Skeletal muscle satellite cell (primary cell): ENCODE results near the gene CTSC.

Source experiments
- H3K27me3 ChIP-seq: 2 replicates; pipeline ENCODE4 v1.7.0; 2013; ENCODE audit warnings: low read length; ENCODE audit not compliant: control insufficient read depth, insufficient read depth
- H3K36me3 ChIP-seq: 2 replicates; pipeline ENCODE4 v1.7.0; 2013; ENCODE audit warnings: mild to moderate bottlenecking, control low read depth, low read length; ENCODE audit not compliant: insufficient read depth
- H3K4me1 ChIP-seq: 2 replicates; pipeline ENCODE4 v1.7.0; 2013; ENCODE audit warnings: low read length; ENCODE audit not compliant: control insufficient read depth, insufficient read depth
- H3K4me2 ChIP-seq: 2 replicates; pipeline ENCODE4 v1.7.0; 2013; ENCODE audit warnings: mild to moderate bottlenecking, low read length
- H3K4me3 ChIP-seq: 2 replicates; pipeline ENCODE4 v1.7.0; 2013; ENCODE audit warnings: low read length
- H3K9ac ChIP-seq: 2 replicates; pipeline ENCODE4 v1.7.0; 2013; ENCODE audit warnings: mild to moderate bottlenecking, low read depth, low read length, moderate library complexity
- H3K9me3 ChIP-seq: replicated peaks from 2 replicates; pipeline ENCODE4 v1.7.0; 2013; ENCODE audit warnings: mild to moderate bottlenecking, control low read depth, low read length

Gene CTSC

DNA sequence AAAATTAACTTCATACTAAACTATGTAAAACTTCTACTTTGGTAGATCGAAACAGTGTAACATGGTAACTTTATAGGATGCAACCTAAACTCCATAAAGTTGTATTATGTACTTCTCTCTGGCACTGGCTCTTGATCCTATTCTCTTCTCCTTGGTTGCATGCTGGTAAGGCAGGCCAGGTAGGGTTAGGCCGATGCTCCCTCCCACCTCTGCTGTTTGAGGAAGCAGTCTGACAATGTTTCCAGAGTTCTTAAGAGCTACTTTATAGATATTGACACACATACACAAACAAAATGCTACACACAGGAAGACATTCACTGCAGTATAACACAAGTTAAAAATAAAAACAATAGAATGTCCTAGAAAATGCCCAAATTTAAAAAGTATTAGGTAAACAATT, 22.5 kb downstream of the CTSC start:
- H3K9me3 ChIP-seq: no peaks in the 10 kb centered on the region
- no peak overlapping the region for H3K4me3 ChIP-seq
- no peak overlapping the region for H3K9ac ChIP-seq
- no peaks in the 10 kb centered on the region for H3K36me3 ChIP-seq
- no peak overlapping the region for H3K4me2 ChIP-seq
- H3K4me1 ChIP-seq: peaks cover 37% of the 10 kb centered on the region
- no peaks in the 10 kb centered on the region for H3K27me3 ChIP-seq

DNA sequence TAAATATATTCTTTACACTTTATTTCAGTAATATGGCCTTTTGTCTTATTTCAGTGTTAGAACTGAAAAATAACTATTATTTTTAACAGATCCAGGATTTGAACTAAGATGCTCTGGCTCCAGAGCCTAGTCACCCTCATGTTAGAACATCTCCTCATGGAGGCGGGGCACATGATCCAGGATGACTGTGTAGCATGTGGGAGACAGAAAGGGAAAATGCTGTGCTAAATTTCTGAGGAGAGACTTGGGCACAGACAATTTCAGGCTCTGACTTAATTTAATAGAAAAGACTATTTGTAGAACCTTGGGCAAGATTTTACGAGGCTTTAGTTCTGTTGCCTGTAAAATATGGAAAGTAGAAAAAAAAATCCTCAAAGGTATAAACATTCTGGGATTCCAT, 24.1 kb downstream of the CTSC start:
- Histone ChIP-seq H3K4me2 (no peak overlapping the region), H3K4me3 (no peak overlapping the region), H3K27me3 (no peaks in the 10 kb centered on the region), H3K36me3 (no peaks in the 10 kb centered on the region), H3K9ac (no peak overlapping the region), H3K4me1 (peaks cover 38% of the 10 kb centered on the region), H3K9me3 (no peaks in the 10 kb centered on the region)

DNA sequence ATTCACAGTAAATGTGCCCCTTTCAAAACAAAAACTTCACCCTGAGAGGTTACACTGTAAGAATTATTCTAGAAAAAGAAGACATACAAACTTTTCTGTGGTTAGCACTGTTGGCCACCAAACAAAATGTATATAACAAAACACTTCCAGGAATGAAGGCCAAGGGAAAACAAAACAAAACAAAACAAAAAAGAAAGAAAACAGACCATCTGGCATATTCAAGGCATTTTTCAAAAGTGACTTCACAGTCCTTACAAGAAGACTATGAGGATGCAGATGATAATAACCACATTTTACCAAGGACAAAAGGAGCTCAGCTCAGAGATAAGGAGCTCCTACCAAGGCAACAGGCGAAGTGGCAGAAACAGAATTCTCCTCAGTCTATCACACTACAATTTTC, 24.9 kb downstream of the CTSC start:
- H3K9me3 ChIP-seq: no peaks in the 10 kb centered on the region
- H3K9ac ChIP-seq: no peak overlapping the region
- peaks cover 38% of the 10 kb centered on the region for H3K4me1 ChIP-seq
- H3K36me3 ChIP-seq: no peaks in the 10 kb centered on the region
- no peak overlapping the region for H3K4me2 ChIP-seq
- H3K27me3 ChIP-seq: no peaks in the 10 kb centered on the region
- H3K4me3 ChIP-seq: no peak overlapping the region

DNA sequence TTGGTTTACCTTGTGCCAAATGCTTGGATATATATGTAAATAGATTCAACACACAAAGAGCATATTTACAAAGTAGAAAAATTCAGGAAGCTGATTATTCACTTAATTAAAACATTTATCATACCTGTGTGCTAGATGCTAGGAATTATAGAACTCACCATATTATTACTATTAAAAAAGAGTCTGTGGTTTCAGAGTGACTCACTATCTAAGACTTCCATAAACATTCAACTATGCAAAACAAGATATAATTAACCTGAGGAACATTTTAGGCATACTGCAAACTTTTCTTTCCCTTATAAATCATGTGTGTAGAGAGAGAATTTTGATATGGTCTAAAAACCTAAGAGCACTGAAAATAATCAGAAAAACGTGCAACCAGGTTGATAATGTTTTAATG, 27.3 kb downstream of the CTSC start:
- Histone ChIP-seq H3K4me2 (no peak overlapping the region), H3K36me3 (peaks cover 2% of the 10 kb centered on the region), H3K4me3 (no peak overlapping the region), H3K9ac (no peak overlapping the region), H3K9me3 (no peaks in the 10 kb centered on the region), H3K4me1 (peaks cover 38% of the 10 kb centered on the region), H3K27me3 (no peaks in the 10 kb centered on the region)

DNA sequence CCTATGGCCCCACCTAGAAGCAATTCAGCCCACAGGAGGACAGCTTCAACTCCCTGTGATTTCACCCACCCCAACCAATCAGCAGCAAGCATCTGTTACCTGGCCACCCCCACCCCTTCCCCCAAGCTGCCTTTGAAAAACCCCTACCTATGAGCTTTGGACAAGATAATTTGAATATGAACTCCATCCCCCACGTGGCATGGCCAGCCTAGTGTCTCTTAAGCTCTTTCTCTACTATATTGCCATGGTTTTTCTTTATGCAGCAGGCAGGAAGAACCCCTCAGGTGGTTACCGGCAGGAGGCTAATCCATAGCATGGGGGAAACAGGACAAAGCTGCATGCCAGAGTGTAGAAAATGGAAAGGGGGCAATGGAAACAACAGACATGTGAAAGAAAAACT, 29.0 kb downstream of the CTSC start:
- no peaks in the 10 kb centered on the region for H3K27me3 ChIP-seq
- H3K4me1 ChIP-seq: peaks cover 34% of the 10 kb centered on the region
- peaks cover 2% of the 10 kb centered on the region for H3K36me3 ChIP-seq
- no peaks in the 10 kb centered on the region for H3K9me3 ChIP-seq
- H3K9ac ChIP-seq: no peak overlapping the region
- no peak overlapping the region for H3K4me2 ChIP-seq
- H3K4me3 ChIP-seq: no peak overlapping the region

DNA sequence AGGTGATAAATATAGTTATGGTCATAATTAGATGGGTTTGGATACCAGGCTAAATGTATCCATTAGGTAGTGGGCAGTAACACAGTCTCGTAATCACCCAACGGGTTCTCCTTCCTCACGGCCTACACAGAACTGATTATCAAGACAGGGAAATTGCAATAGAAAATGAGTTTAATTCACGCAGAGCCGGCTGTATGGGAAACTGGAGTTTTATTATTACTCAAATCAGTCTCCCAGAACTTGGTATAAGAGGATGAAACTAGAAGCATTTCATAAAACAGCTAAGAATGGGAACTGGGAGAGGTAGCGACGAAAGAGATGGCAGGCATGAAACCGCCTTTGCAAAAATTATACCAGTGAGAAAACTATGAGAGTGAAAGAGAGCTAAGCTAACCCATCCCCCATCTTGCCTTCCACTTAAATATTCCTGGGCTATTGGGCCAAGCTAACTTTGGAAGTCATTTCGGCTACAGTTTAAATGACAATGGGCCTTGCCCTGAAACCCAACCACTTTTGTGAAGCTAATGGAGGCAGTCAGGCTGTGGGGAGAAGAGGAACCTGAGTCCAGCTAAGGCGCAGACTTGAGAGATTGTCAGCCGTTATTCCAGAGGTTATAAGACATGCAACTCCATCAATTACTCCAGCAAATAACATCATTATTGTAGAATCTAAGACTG, 29.6 kb downstream of the CTSC start:
- H3K4me3 ChIP-seq: no peak overlapping the region
- no peak overlapping the region for H3K9ac ChIP-seq
- no peaks in the 10 kb centered on the region for H3K9me3 ChIP-seq
- peaks cover 2% of the 10 kb centered on the region for H3K36me3 ChIP-seq
- H3K4me2 ChIP-seq: no peak overlapping the region
- no peaks in the 10 kb centered on the region for H3K27me3 ChIP-seq
- H3K4me1 ChIP-seq: peaks cover 27% of the 10 kb centered on the region

DNA sequence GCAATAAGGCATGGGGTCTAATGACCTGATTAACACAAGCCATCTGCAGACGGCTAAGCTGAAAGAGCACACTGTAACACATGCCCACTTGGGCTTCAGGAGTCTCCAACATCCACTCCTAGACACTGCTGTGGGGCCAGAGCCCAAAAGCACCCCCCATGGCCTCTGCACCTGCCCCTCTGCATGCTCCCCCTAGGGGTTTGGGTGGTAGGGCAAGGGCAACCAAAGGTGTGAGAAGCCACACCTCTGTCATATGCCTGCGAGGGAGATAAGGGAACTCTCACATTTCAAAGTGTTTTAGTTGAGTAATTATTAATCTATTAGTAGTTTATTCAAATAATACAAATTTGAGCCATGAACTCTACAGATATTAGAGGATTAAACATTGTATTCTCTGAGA, 30.8 kb downstream of the CTSC start:
- no peak overlapping the region for H3K4me2 ChIP-seq
- no peak overlapping the region for H3K9ac ChIP-seq
- H3K9me3 ChIP-seq: no peaks in the 10 kb centered on the region
- no peaks in the 10 kb centered on the region for H3K27me3 ChIP-seq
- H3K36me3 ChIP-seq: peaks cover 2% of the 10 kb centered on the region
- peaks cover 20% of the 10 kb centered on the region for H3K4me1 ChIP-seq
- H3K4me3 ChIP-seq: no peak overlapping the region

DNA sequence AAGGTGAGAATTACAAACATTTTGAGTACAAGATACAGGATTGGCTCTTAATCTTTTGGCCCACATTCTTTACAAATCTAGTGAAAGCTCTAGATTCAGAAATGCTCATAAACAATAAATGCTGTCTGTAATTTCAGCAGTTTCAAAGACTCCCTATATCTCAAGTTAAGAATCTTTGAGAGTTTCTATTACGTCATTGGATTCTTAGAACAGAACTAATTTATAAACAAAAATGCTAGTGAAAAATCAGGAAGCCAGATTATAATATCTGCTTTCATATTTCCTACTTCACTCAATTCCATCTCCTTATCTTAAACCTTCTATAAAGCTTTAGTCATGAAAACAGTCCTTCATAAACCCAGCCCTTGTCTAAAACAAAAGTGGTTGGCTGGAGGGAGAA, 32.1 kb downstream of the CTSC start:
- H3K27me3 ChIP-seq: no peaks in the 10 kb centered on the region
- no peak overlapping the region for H3K4me3 ChIP-seq
- H3K4me2 ChIP-seq: no peak overlapping the region
- H3K9me3 ChIP-seq: no peaks in the 10 kb centered on the region
- H3K4me1 ChIP-seq: peaks cover 8% of the 10 kb centered on the region
- H3K9ac ChIP-seq: no peak overlapping the region
- peaks cover 2% of the 10 kb centered on the region for H3K36me3 ChIP-seq

DNA sequence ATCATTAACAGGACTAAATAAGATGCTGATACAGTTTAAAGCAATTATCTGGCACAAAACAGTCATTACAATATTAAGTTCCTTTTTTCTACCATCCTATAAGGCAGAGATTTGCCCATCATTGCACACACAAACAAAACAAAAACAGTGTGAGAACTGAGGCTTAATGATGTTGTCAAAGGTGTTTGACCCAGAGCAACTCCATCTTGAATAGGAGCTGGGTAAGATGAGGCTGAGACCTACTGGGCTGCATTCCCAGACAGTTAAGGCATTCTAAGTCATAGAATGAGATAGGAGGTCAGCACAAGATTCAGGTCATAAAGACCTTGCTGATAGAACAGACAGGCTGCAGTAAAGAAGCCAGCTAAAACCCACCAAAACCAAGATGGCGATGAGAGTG, 33.2 kb downstream of the CTSC start:
- Histone ChIP-seq H3K9ac (no peak overlapping the region), H3K4me1 (no peaks in the 10 kb centered on the region), H3K36me3 (peaks cover 2% of the 10 kb centered on the region), H3K9me3 (no peaks in the 10 kb centered on the region), H3K27me3 (no peaks in the 10 kb centered on the region), H3K4me2 (no peak overlapping the region), H3K4me3 (no peak overlapping the region)

DNA sequence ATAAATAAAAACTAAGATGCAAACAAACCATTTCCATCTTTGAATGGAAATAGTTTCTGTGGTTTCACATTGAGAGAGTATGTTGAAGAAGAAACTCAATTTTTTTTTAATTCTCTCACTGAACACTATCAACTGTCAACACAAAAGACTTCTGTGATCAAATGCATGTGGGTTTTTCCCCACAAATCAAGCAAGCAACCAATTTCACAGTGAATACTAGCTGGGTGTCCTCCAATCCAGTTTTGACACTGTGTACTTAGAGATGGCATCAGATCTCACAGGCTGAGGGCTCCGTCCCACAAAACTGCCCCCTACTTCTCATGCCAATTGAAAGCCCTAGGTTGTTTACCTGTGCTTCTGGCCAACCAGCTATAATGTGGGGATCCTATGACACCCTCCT, 34.5 kb downstream of the CTSC start:
- Histone ChIP-seq H3K9me3 (no peaks in the 10 kb centered on the region), H3K4me2 (no peak overlapping the region), H3K27me3 (no peaks in the 10 kb centered on the region), H3K9ac (no peak overlapping the region), H3K4me1 (no peaks in the 10 kb centered on the region), H3K4me3 (no peak overlapping the region), H3K36me3 (peaks cover 2% of the 10 kb centered on the region)

DNA sequence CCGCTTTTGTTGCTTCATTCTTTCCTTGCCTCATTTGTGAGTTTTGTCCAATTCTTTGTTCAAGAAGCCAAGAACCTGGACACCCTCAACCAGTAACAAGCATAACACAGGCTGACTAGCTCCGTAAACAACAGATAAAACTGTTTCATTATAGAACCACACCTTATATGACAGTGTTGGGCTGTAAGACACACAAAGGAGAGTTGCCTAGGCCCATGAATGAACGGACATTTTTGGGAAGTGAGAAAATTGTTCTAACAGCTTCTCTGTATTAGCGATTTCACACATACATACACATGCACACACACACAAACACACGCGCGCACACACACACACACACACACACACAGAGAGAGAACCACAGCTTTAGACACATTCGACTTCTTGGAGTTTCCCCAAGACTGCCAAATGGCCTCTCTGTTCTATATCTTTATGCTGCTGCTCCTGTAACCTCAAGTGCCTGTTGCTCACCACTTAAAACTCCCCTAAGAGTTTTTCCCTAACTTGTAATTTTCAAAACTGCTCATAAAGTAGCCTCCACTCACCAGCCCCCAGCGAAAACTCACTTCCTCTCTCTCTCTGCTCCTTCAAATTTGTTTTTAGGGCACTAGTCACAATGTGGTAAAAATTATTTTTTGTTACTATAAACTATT, 35.9 kb downstream of the CTSC start:
- H3K4me1 ChIP-seq: no peaks in the 10 kb centered on the region
- H3K9me3 ChIP-seq: no peaks in the 10 kb centered on the region
- H3K4me3 ChIP-seq: no peak overlapping the region
- H3K36me3 ChIP-seq: peaks cover 2% of the 10 kb centered on the region
- no peak overlapping the region for H3K4me2 ChIP-seq
- H3K27me3 ChIP-seq: no peaks in the 10 kb centered on the region
- no peak overlapping the region for H3K9ac ChIP-seq

DNA sequence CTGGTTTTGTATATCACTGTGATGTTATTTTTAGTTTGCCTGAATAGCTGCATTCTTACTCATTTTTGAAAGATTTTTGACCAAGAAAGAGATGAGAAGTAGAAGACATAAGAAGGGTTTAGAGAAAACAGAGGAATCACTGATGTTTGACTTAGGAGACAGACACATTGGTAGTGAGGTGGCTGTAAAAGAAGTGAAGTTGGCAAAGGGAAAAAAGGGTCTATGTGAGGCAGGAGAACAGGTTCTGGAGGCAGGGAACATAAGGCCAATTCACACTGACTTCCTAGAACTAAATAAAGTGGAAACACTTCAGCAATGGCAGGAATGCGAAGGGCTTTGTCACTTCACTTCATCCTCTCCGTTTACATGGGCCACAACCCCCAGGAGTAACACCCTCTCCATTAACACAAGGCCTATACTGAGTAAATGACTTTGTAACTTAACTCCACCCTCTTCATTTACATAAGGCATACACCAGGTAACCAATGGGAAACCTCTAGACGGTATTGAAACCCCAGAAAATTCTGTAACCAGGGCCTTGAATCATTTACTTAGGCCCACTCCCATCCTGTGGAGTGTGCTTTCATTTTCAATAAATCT, 36.5 kb downstream of the CTSC start:
- Histone ChIP-seq H3K27me3 (no peaks in the 10 kb centered on the region), H3K4me3 (no peak overlapping the region), H3K4me2 (no peak overlapping the region), H3K9me3 (no peaks in the 10 kb centered on the region), H3K36me3 (peaks cover 2% of the 10 kb centered on the region), H3K9ac (no peak overlapping the region), H3K4me1 (no peaks in the 10 kb centered on the region)
